ENCODE measurements around the gene NKAIN2. TPM values are rescaled to one million over a fixed set of nuclear protein-coding genes. Genes with fewer than 3 reads are reported as not detected.

NKAIN2 gene
- total and polyA plus RNA-seq, 9 of the 15 experiments (the other 6 are each of a cell fraction or from before 2014, with no cell fraction given) = not detected

GRCh38 chr6:124495665-124496190 lies 692.1 kb downstream of the NKAIN2 start:
- no peaks in the 10 kb centered on the region for H3K27me3 ChIP-seq (ENCODE audit: control insufficient read depth in 2 of 2, insufficient read depth in 2 of 2, low read length in 2 of 2)
- in situ Hi-C loops (cut with MboI) = no loop called here
- no TSS peak for BruUV-seq (replicated peaks)
- no peak overlapping the region for H3K4me3 ChIP-seq
- POLR2A ChIA-PET = no interaction called here
- 3% methylated on average over 2 of the region's 2 CpGs for WGBS (ENCODE audit: insufficient coverage, low coverage, missing lambda C conversion rate)
- no peak overlapping the region for H3K4me2 ChIP-seq (ENCODE audit: insufficient read depth, low read length)
- no peak for TF ChIP-seq FOXM1 (IDR thresholded peaks at IDR 0.05; ENCODE audit: low read depth)
- no peak for TF ChIP-seq FOXM1 (CRISPR knock-in tag; IDR thresholded peaks at IDR 0.05; ENCODE audit: low read depth)
- TF ChIP-seq CBX8 (IDR thresholded peaks at IDR 0.05; ENCODE audit: borderline replicate concordance, extremely low read depth, low read depth, low read length, poor library complexity, severe bottlenecking) = no peak
- TF ChIP-seq CHD2 (IDR thresholded peaks at IDR 0.05; ENCODE audit: low read depth, low read length) = no peak
- TF ChIP-seq, protein P1, sequence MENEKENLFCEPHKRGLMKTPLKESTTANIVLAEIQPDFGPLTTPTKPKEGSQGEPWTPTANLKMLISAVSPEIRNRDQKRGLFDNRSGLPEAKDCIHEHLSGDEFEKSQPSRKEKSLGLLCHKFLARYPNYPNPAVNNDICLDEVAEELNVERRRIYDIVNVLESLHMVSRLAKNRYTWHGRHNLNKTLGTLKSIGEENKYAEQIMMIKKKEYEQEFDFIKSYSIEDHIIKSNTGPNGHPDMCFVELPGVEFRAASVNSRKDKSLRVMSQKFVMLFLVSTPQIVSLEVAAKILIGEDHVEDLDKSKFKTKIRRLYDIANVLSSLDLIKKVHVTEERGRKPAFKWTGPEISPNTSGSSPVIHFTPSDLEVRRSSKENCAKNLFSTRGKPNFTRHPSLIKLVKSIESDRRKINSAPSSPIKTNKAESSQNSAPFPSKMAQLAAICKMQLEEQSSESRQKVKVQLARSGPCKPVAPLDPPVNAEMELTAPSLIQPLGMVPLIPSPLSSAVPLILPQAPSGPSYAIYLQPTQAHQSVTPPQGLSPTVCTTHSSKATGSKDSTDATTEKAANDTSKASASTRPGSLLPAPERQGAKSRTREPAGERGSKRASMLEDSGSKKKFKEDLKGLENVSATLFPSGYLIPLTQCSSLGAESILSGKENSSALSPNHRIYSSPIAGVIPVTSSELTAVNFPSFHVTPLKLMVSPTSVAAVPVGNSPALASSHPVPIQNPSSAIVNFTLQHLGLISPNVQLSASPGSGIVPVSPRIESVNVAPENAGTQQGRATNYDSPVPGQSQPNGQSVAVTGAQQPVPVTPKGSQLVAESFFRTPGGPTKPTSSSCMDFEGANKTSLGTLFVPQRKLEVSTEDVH (IDR thresholded peaks at IDR 0.05; ENCODE audit: low read depth, partially characterized antibody) = no peak
- no peak for TF ChIP-seq BHLHE40 (IDR thresholded peaks at IDR 0.05; ENCODE audit: low read length)
- no peak for TF ChIP-seq BCOR (IDR thresholded peaks at IDR 0.05)
- TF ChIP-seq ID3 (CRISPR knock-in tag; IDR thresholded peaks at IDR 0.05) = no peak
- no peak for TF ChIP-seq ID3 (tag; IDR thresholded peaks at IDR 0.05)
- no peak for TF ChIP-seq ZNF184 (CRISPR knock-in tag; IDR thresholded peaks at IDR 0.05)
- no peak for TF ChIP-seq TGIF2 (CRISPR knock-in tag; IDR thresholded peaks at IDR 0.05)
- TF ChIP-seq NBN (IDR thresholded peaks at IDR 0.05; ENCODE audit: low read depth) = no peak
- TF ChIP-seq NCOA6 (IDR thresholded peaks at IDR 0.05) = no peak
- TF ChIP-seq, protein P2, sequence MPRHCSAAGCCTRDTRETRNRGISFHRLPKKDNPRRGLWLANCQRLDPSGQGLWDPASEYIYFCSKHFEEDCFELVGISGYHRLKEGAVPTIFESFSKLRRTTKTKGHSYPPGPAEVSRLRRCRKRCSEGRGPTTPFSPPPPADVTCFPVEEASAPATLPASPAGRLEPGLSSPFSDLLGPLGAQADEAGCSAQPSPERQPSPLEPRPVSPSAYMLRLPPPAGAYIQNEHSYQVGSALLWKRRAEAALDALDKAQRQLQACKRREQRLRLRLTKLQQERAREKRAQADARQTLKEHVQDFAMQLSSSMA (CRISPR knock-in tag; IDR thresholded peaks at IDR 0.05) = no peak
- TF ChIP-seq ZNF124 (CRISPR knock-in tag; IDR thresholded peaks at IDR 0.05) = no peak
- ATAC-seq (no peak), FAIRE-seq (no peak), DNase-seq (ENCODE audit: extremely low read depth in 1 of 4, low spot score in 3 of 4) (no peak)
- no peak overlapping the region for H3K27ac ChIP-seq (ENCODE audit: extremely low read depth, low read depth, low read length)
- H2AFZ ChIP-seq (ENCODE audit: low read depth, low read length) = no peak overlapping the region
- H3K36me3 ChIP-seq (ENCODE audit: control insufficient read depth, insufficient read depth, low read length) = no peaks in the 10 kb centered on the region
- H3K9me3 ChIP-seq (replicated peaks; ENCODE audit: control insufficient read depth, insufficient read depth, low read depth, low read length) = no peaks in the 10 kb centered on the region
- intact Hi-C loops (cut with micrococcal nuclease) = no loop called here
- H3K9ac ChIP-seq (ENCODE audit: insufficient read depth in 1 of 2, low read depth in 2 of 2, low read length in 2 of 2) = no peak overlapping the region
- H3K9me1 ChIP-seq (ENCODE audit: control insufficient read depth, insufficient read depth, low read length) = no peaks in the 10 kb centered on the region
- H3K4me1 ChIP-seq (replicated peaks in 1 of 2; ENCODE audit: control insufficient read depth in 2 of 2, insufficient read depth in 2 of 2, low read length in 2 of 2) = no peaks in the 10 kb centered on the region
- H4K20me1 ChIP-seq (replicated peaks; ENCODE audit: control insufficient read depth, insufficient read depth, low read length) = no peaks in the 10 kb centered on the region
- H3K79me2 ChIP-seq (ENCODE audit: control insufficient read depth, insufficient read depth, low read length) = no peaks in the 10 kb centered on the region
- CTCF ChIA-PET (ENCODE audit: low intra/inter-chr PET ratio) = no interaction called here
